22Rv1 (cell line): Measurements from ENCODE around the gene ATOH7.
"Not testable (repeated sequence)": the region's sequence is repeated elsewhere in the genome, so short reads cannot be mapped to it uniquely, and the experiment has no call there.

Experiments used
- H3K27ac ChIP-seq: fragments of 450-650 bp; 2 replicates; pipeline ENCODE4 v1.5.1; 2017
- CTCF ChIP-seq: fragments of 450-650 bp; IDR thresholded peaks from 2 replicates; pipeline ENCODE4 v1.5.1; 2017; ENCODE audit warnings: mild to moderate bottlenecking
- ZFX ChIP-seq: fragments of 450-650 bp; IDR thresholded peaks from 2 replicates; pipeline ENCODE4 v1.6.1; 2017; ENCODE audit warnings: antibody characterized with exemption, borderline replicate concordance

ATOH7 gene

GRCh38 chr10:68218786-68219185 lies 13.1 kb downstream of the ATOH7 start:
- H3K27ac ChIP-seq = peak overlapping the region; percentile 40
- no peak for TF ChIP-seq ZFX
- TF ChIP-seq CTCF = no peak

DNA sequence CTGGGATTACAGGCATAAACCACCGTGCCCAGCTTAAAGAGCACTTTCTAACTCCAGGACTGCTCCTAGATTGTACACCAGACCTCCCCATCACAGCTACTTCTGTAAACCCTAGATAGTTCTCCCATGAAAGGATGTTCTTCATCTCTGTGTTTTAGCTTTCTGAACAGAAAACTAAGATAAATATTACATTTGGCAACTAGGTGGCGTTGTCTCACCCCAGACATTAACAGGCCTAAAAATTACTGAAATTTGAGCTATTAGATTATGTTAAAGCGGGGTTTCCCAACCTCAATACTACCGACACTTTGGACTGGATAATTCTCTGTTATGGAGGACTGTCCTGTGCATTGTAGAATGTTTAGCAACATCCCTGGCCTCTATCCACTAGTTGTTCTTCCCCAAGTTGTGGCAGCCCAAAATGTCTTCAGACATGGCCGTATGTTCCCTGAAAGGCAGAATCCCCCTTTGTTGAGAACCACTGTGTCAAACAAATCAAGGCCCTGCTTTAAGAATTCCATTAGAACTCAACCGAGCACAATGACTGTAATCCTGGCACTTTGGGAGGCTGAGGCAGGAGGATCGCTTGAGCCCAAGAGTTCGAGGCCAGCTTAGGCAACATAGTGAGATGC lies 19.1 kb downstream of the ATOH7 start:
- H3K27ac ChIP-seq = no peak overlapping the region
- TF ChIP-seq ZFX (no peak), CTCF (peak; percentile 85)

- H3K27ac ChIP-seq = no peak overlapping the region
Measured at GRCh38 chr10:68211669-68212068, 20.2 kb downstream of the ATOH7 start.

GRCh38 chr10:68208424-68209042 lies 23.4 kb downstream of the ATOH7 start:
- H3K27ac ChIP-seq = no peak overlapping the region
- TF ChIP-seq CTCF (peak; percentile 79), ZFX (no peak)

More at GRCh38 chr10:68211669-68212068, 20.2 kb downstream of the ATOH7 start:
- TF ChIP-seq ZFX (no peak), CTCF (no peak)

- no peak overlapping the region for H3K27ac ChIP-seq
- TF ChIP-seq ZFX (no peak), CTCF (no peak)
Measured at GRCh38 chr10:68202960-68203353, 29.0 kb downstream of the ATOH7 start.

DNA sequence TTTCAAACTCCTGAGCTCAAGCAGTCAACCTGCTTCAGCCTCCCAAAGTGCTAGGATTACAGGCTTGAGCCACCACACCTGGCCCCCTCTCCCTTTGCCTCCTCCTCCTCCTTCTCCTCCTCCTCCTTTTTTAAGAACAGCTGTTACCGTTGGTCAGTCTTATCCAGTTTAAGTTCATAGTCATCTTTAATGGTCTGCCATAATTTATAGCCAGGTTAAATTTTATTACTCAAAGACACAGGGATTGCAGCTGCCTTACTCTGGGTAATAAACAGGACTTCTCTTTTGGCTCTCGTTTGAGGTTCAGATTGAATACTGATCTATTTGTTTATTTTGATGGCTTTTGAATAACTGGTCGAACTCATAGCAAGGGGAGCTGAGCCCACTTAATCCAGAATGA lies 35.2 kb downstream of the ATOH7 start:
- H3K27ac ChIP-seq = no peak overlapping the region
- no peak for TF ChIP-seq ZFX
- TF ChIP-seq CTCF = no peak

GRCh38 chr10:68195776-68196175 lies 36.1 kb downstream of the ATOH7 start:
- not testable (repeated sequence) for H3K27ac ChIP-seq

GRCh38 chr10:68194290-68194689 lies 37.6 kb downstream of the ATOH7 start:
- TF ChIP-seq CTCF (no peak), ZFX (no peak)
- no peak overlapping the region for H3K27ac ChIP-seq
